ENCODE results near the gene TPSD1. TPM values are rescaled to one million over a fixed set of nuclear protein-coding genes. Genes with fewer than 3 reads are reported as not detected.
"Not testable (repeated sequence)": the region's sequence is repeated elsewhere in the genome, so short reads cannot be mapped to it uniquely, and the experiment has no call there.

Gene TPSD1
- not detected in 2 replicates for polyA plus RNA-seq (2011; rRNA removed)
- polyA minus RNA-seq (2011; rRNA and poly(A)+ RNA removed): not detected in 2 replicates

DNA sequence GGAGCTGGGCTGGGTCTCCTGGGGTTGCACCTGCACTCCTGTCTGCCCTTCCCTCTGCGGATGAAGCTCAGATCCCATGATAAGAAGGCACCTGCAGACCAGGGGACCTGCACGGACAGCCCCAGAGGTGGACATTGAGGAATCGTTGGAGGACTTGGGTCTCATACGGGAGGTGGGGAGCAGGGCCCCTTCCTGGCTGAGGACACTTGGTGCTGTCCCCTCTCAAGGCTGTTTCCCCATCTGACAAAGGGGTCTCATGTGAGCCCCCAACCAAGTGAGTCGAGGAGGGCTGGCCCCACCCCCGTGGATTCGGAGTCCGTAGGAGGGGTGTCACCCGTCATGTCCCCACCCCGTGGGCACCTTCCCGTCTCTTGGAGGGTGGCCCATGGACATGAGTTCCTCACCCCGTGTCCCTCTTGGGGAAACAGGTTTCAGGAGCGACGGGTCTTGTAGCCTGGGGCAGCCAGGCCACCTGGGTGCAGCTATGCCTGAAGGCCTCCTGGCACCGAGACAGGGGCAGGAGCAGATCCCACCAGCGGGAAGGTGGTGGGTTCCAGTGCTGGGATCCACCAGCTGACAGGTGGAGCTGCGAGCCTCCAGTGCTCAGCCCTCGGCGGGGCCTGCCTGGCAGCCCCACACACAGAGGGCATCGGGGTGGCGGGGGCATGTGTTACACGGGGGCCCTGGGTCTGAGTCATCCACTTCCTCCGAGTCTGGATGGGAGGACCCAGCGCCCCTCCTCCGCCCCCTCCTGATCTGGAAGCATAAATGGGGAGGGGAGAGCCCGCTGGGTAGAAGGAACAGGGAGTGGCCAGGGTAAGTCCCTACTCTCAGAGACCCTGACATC, at the start of gene TPSD1:
TSS of gene TPSD1 (plus strand) at position 794 of the 847 bp plus-strand sequence. CDS start 212 bp downstream, outside the sequence.
- H3K27me3 ChIP-seq (ENCODE audit: control insufficient read depth, insufficient read depth, low read length): peaks cover 17% of the 10 kb centered on the region
- CTCF ChIA-PET; H3K27ac ChIP-seq (ENCODE audit: low read depth, low read length); H3K9me3 ChIP-seq (ENCODE audit: control insufficient read depth, insufficient read depth, low read length); H3K4me3 ChIP-seq (ENCODE audit: low read depth, low read length); DNase-seq (ENCODE audit: low read depth, low spot score); POLR2A ChIA-PET: not testable (repeated sequence)

DNA sequence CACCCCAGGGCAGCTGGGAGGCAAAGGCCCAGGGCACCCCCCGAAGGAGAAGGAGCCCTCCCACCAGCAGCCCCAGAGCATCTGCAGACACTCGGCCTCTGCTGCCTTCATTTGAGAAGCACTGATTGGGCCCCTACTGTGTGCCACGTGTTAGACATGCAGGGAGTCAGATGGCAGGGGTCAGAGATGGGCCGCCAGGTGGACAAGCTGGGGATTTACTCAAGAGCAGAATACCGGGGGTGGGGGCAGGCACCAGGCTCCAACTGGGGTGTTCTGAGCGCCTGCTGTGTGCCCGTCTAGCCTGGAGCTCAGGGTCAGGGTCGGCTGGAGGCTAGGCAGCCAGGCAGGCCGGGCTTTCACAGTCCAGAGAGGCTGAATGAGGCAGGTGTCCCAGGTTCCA, 49.5 kb upstream of the TPSD1 start:
- no peak overlapping the region for H3K4me3 ChIP-seq (ENCODE audit: low read depth, low read length)
- H3K9me3 ChIP-seq (ENCODE audit: control insufficient read depth, insufficient read depth, low read length): peaks cover 28% of the 10 kb centered on the region; the same call in 1 of the 2 replicates
- no peak overlapping the region for H3K27ac ChIP-seq (ENCODE audit: low read depth, low read length)
- no peaks in the 10 kb centered on the region for H3K27me3 ChIP-seq (ENCODE audit: control insufficient read depth, insufficient read depth, low read length)
- DNase-seq (ENCODE audit: low read depth, low spot score): no peak
- ChIA-PET CTCF (no interaction called here), POLR2A (no interaction called here)
- TF ChIP-seq, protein P1, sequence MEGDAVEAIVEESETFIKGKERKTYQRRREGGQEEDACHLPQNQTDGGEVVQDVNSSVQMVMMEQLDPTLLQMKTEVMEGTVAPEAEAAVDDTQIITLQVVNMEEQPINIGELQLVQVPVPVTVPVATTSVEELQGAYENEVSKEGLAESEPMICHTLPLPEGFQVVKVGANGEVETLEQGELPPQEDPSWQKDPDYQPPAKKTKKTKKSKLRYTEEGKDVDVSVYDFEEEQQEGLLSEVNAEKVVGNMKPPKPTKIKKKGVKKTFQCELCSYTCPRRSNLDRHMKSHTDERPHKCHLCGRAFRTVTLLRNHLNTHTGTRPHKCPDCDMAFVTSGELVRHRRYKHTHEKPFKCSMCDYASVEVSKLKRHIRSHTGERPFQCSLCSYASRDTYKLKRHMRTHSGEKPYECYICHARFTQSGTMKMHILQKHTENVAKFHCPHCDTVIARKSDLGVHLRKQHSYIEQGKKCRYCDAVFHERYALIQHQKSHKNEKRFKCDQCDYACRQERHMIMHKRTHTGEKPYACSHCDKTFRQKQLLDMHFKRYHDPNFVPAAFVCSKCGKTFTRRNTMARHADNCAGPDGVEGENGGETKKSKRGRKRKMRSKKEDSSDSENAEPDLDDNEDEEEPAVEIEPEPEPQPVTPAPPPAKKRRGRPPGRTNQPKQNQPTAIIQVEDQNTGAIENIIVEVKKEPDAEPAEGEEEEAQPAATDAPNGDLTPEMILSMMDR (IDR thresholded peaks at IDR 0.05; ENCODE audit: low read depth, low read length): no peak

DNA sequence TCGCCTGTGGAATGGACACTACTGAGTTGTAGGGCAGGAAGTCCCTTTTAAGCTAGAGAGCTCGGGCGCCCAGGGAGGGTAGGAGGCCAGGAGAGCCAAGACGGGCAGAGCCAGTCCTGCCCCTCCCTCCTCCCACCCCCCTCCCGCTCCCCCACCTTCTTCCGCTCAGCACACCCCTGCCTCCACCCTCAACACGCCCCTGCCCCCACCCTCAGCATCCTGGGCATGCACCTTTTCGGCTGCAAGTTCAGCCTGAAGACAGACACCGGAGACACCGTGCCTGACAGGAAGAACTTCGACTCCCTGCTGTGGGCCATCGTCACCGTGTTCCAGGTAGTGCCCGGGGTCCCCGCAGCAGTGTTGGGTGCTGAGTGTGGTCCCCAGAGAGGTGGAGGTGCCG, 49.1 kb upstream of the TPSD1 start:
- TF ChIP-seq, protein P1 (IDR thresholded peaks at IDR 0.05; ENCODE audit: low read depth, low read length): no peak
- CTCF ChIA-PET: no interaction called here
- POLR2A ChIA-PET: no interaction called here

DNA sequence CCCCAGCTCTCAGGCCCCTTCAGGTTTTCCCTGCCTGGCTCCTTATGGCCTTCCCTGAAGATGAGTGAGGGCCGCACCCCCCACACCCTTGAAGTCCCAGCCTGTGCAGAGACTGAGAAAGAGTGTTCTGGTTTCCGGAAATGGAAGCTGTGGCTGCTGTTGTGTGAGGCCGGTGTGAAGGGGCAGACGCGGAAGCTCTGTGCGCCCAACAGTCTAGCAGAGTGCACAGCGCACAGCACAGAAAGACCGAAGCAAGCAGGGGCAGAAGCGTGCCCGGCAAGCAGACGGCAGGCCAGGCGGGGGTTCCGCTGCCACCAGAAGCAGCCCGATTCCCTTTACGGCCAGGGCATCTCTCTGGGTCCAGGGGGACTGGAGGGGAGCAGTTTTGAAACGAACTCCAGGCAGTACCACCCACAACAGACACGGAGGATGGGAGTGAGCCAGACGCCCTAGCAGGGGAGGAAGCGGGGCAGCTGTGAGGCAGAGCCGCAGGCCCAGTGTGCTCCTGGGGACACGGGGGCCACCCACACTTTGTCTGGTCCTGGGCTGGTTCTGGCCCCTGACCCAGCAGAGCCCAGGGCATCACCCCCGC, 47.5 kb upstream of the TPSD1 start:
- ChIA-PET POLR2A (no interaction called here), CTCF (no interaction called here)
- H3K4me3 ChIP-seq (ENCODE audit: low read depth, low read length): no peak overlapping the region
- no peak overlapping the region for H3K27ac ChIP-seq (ENCODE audit: low read depth, low read length)
- H3K9me3 ChIP-seq (ENCODE audit: control insufficient read depth, insufficient read depth, low read length): peaks cover 33% of the 10 kb centered on the region; the same call in 1 of the 2 replicates
- H3K27me3 ChIP-seq (ENCODE audit: control insufficient read depth, insufficient read depth, low read length): no peaks in the 10 kb centered on the region
- TF ChIP-seq, protein P1 (IDR thresholded peaks at IDR 0.05; ENCODE audit: low read depth, low read length): no peak
- no peak for DNase-seq (ENCODE audit: low read depth, low spot score)

More for the DNA sequence above, 49.1 kb upstream of the TPSD1 start:
- Histone ChIP-seq H3K4me3 (ENCODE audit: low read depth, low read length) (no peak overlapping the region), H3K9me3 (ENCODE audit: control insufficient read depth, insufficient read depth, low read length) (peaks cover 28% of the 10 kb centered on the region; the same call in 1 of the 2 replicates), H3K27ac (ENCODE audit: low read depth, low read length) (no peak overlapping the region), H3K27me3 (ENCODE audit: control insufficient read depth, insufficient read depth, low read length) (no peaks in the 10 kb centered on the region)
- DNase-seq (ENCODE audit: low read depth, low spot score): no peak

DNA sequence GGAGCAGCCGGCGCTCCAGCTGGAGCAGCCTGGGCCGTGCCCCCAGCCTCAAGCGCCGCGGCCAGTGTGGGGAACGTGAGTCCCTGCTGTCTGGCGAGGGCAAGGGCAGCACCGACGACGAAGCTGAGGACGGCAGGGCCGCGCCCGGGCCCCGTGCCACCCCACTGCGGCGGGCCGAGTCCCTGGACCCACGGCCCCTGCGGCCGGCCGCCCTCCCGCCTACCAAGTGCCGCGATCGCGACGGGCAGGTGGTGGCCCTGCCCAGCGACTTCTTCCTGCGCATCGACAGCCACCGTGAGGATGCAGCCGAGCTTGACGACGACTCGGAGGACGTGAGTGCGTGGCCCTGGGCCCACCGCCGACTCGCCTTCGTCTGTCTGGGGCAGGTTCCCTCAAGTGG, 46.8 kb upstream of the TPSD1 start:
- POLR2A ChIA-PET: no interaction called here
- TF ChIP-seq, protein P1 (IDR thresholded peaks at IDR 0.05; ENCODE audit: low read depth, low read length): no peak
- H3K27ac ChIP-seq (ENCODE audit: low read depth, low read length): no peak overlapping the region
- H3K9me3 ChIP-seq (ENCODE audit: control insufficient read depth, insufficient read depth, low read length): peaks cover 34% of the 10 kb centered on the region; the same call in 1 of the 2 replicates
- no peak overlapping the region for H3K4me3 ChIP-seq (ENCODE audit: low read depth, low read length)
- H3K27me3 ChIP-seq (ENCODE audit: control insufficient read depth, insufficient read depth, low read length): no peaks in the 10 kb centered on the region
- no peak for DNase-seq (ENCODE audit: low read depth, low spot score)
- CTCF ChIA-PET: interaction anchor here (0.8 kb wide), 1 partner anchor 103 kb away, joined by 3 read pairs; no protein-coding TSS in a partner anchor
